Spleen (tissue), 11 donors: ENCODE results near the gene TTN. TPM values are rescaled to one million over a fixed set of nuclear protein-coding genes. Genes with fewer than 3 reads are reported as not detected.
"Not testable (repeated sequence)": the region's sequence is repeated elsewhere in the genome, so short reads cannot be mapped to it uniquely, and the experiment has no call there.

Experiments
- DNase-seq: peaks from one replicate; pipeline ENCODE4 v3.0.0-alpha.2; 2020
- H3K27ac ChIP-seq, 8 donors: fragments of 200-600 bp; sonication (generic) in 7 of 8; 1 replicate in 4 of 8; 2 replicates in 4 of 8; pipeline versions ENCODE4 v1.5.0 to v1.8.0; 2016 to 2021; ENCODE audit warnings: inconsistent platforms in 4 of 8, mild to moderate bottlenecking in 4 of 8, moderate library complexity in 1 of 8
- H3K27me3 ChIP-seq, 7 donors: fragments of 200-600 bp; sonication (generic) in 6 of 7; replicated peaks in 1 of 7; 1 replicate in 4 of 7; 2 replicates in 3 of 7; pipeline versions ENCODE4 v1.5.0 to v1.8.0; 2016 to 2021; ENCODE audit warnings: inconsistent platforms in 3 of 7, mild to moderate bottlenecking in 1 of 7
- H3K36me3 ChIP-seq, 6 donors: fragments of 200-600 bp; sonication (generic) in 5 of 6; 1 replicate in 4 of 6; 2 replicates in 2 of 6; pipeline versions ENCODE4 v1.5.0 to v1.8.0; 2016 to 2021; ENCODE audit warnings: inconsistent platforms in 2 of 6
- H3K4me1 ChIP-seq, 6 donors: fragments of 200-600 bp; sonication (generic) in 5 of 6; 1 replicate in 3 of 6; 2 replicates in 3 of 6; pipeline versions ENCODE4 v1.5.0 to v1.8.0; 2016 to 2021; ENCODE audit warnings: inconsistent platforms in 3 of 6
- H3K4me3 ChIP-seq, 8 donors: fragments of 200-600 bp; sonication (generic) in 7 of 8; 1 replicate in 4 of 8; 2 replicates in 4 of 8; pipeline versions ENCODE4 v1.5.0 to v1.8.0; 2016 to 2021; ENCODE audit warnings: inconsistent platforms in 4 of 8, mild to moderate bottlenecking in 4 of 8, moderate library complexity in 2 of 8
- H3K9me3 ChIP-seq, 8 donors: fragments of 200-600 bp; sonication (generic) in 7 of 8; 1 replicate in 4 of 8; 2 replicates in 4 of 8; pipeline versions ENCODE4 v1.5.0 to v1.8.0; 2016 to 2021; ENCODE audit warnings: inconsistent platforms in 4 of 8
- CTCF ChIP-seq, 11 experiments: fragments of 200-600 bp in 7 of 11; fragments of 450-650 bp in 4 of 11; sonication (generic) in 4 of 11; IDR thresholded peaks in 8 of 11; conservative IDR thresholded peaks in 3 of 11; 1 replicate in 7 of 11; 2 replicates in 4 of 11; pipeline versions ENCODE4 v1.4.0 to v1.8.0; 2016 to 2021; ENCODE audit warnings: antibody characterized with exemption in 11 of 11, inconsistent platforms in 4 of 11, mild to moderate bottlenecking in 1 of 11
- POLR2A ChIP-seq, 3 donors: fragments of 450-650 bp; IDR thresholded peaks; one replicate each; pipeline ENCODE4 v1.5.1; 2017; ENCODE audit warnings: antibody characterized with exemption in 3 of 3, mild to moderate bottlenecking in 1 of 3
- POLR2AphosphoS5 ChIP-seq, 3 donors: sonication (generic); formaldehyde crosslinking; IDR thresholded peaks; one replicate each; pipeline ENCODE4 v1.5.1; 2017; ENCODE audit warnings: antibody characterized with exemption in 3 of 3
- WGBS, 5 donors: extraction: QIAGEN DNeasy Blood & Tissue Kit in 3 of 5; methylation state at CpG; one replicate each; pipeline versions ENCODE4 v1.1.5 to v1.1.7; 2013 to 2018; 5-methylcytosine and 5-hydroxymethylcytosine counted together
- intact Hi-C: fragments of 100-400 bp; cut with DNase I; formaldehyde crosslinking; loops from one replicate; pipeline ENCODE4 v1.15.0; 2023; ENCODE audit warnings: low total_unique reads
- polyA plus RNA-seq, 3 donors: library from polyadenylated mRNA; stranded (reverse); fragments of 200-250 nt; gene quantifications; one replicate each; pipeline ENCODE4 v1.2.1, GENCODE V29; 2013
- total RNA-seq, 7 donors: library from RNA; depleted of rRNA in 3 of 7; stranded (reverse); fragments of >200 nt in 3 of 7; fragmentation: NEBNext Ultra II Directional in 4 of 7; extraction: Animal tissue kit (Norgen Biotek cat#: 25700) in 4 of 7; gene quantifications; one replicate each; pipeline versions ENCODE4 v1.1.0 to v1.2.1, GENCODE V29; 2016 to 2021
- donor health status: healthy with polysubstance abuse.
- donor health status: DM: no; HTN: no; CAD: no; lungs with moderate emphysema.
- donor health status: DM: no; HTN: no; CAD: no.
- donor health status: Bipolar disorder and iron deficiency.
- donor health status: healthy.
- donor health status: DM: no; HTN: no; CAD: no.
- donor health status: DM: yes; HTN: yes; CAD: no.

Gene TTN
- total and polyA plus RNA-seq, 10 donors, result 0.23 to 28.5 (median 19.6) TPM

- DNase-seq, result no peak
- intact Hi-C loops, result no loop called here
- no peaks in the 10 kb centered on the region for H3K4me1 ChIP-seq
- TF ChIP-seq CTCF (IDR thresholded peaks at IDR 0.05 in 8 of 11, conservative IDR thresholded peaks at IDR 0.05 in 3 of 11), result no peak
- no peak for TF ChIP-seq POLR2A (IDR thresholded peaks at IDR 0.05)
- no peak for TF ChIP-seq POLR2AphosphoS5 (IDR thresholded peaks at IDR 0.05)
- H3K4me3 ChIP-seq, result no peak overlapping the region
- H3K27ac ChIP-seq, result no peak overlapping the region
- H3K9me3 ChIP-seq, result no peaks in the 10 kb centered on the region
- no peaks in the 10 kb centered on the region for H3K27me3 ChIP-seq
- no peaks in the 10 kb centered on the region for H3K36me3 ChIP-seq
Measured at GRCh38 chr2:178666458-178666857, 140.8 kb downstream of the TTN start.

- DNase-seq, intact Hi-C loops, H3K27me3 ChIP-seq, H3K27ac ChIP-seq, H3K36me3 ChIP-seq, H3K4me1 ChIP-seq, H3K9me3 ChIP-seq, H3K4me3 ChIP-seq: not testable (repeated sequence)
- 82 to 93% (median 89%) methylated on average over 2 to 3 of the region's 8 CpGs; no CpG with 5 or more reads in 1 of the 5 donors for WGBS, 5 donors
Measured at GRCh38 chr2:178658480-178658879, 148.7 kb downstream of the TTN start.

GRCh38 chr2:178650554-178650953 is 156.7 kb downstream of the TTN start:
- TF ChIP-seq CTCF (IDR thresholded peaks at IDR 0.05 in 8 of 11, conservative IDR thresholded peaks at IDR 0.05 in 3 of 11) (no peak), POLR2AphosphoS5 (IDR thresholded peaks at IDR 0.05) (no peak), POLR2A (IDR thresholded peaks at IDR 0.05) (no peak)
- Histone ChIP-seq H3K36me3 (peaks cover 0 to 33% (median 6%) of the 10 kb centered on the region in 6 donors), H3K27ac (no peak overlapping the region), H3K27me3 (no peaks in the 10 kb centered on the region), H3K4me3 (no peak overlapping the region), H3K4me1 (no peaks in the 10 kb centered on the region), H3K9me3 (no peaks in the 10 kb centered on the region)
- no peak for DNase-seq
- WGBS, 5 donors, result 62 to 77% (median 69%) methylated on average over 5 of the region's 5 CpGs
- intact Hi-C loops, result no loop called here

GRCh38 chr2:178644919-178645318 is 162.3 kb downstream of the TTN start:
- no peaks in the 10 kb centered on the region for H3K9me3 ChIP-seq
- no peak overlapping the region for H3K27ac ChIP-seq
- intact Hi-C loops, result no loop called here
- no peak for DNase-seq
- H3K36me3 ChIP-seq, result peaks cover 0 to 4% (median 4%) of the 10 kb centered on the region in 6 donors
- H3K4me3 ChIP-seq, result no peak overlapping the region
- no peaks in the 10 kb centered on the region for H3K4me1 ChIP-seq
- WGBS, 5 donors, result 87 to 94% (median 89%) methylated on average over 1 of the region's 1 CpG
- no peaks in the 10 kb centered on the region for H3K27me3 ChIP-seq
- no peak for TF ChIP-seq CTCF (IDR thresholded peaks at IDR 0.05 in 8 of 11, conservative IDR thresholded peaks at IDR 0.05 in 3 of 11)
- TF ChIP-seq POLR2AphosphoS5 (IDR thresholded peaks at IDR 0.05), result no peak
- TF ChIP-seq POLR2A (IDR thresholded peaks at IDR 0.05), result no peak

GRCh38 chr2:178641498-178641897 is 165.7 kb downstream of the TTN start:
- 45 to 58% (median 52%) methylated on average over 1 of the region's 1 CpG for WGBS, 5 donors
- no peak overlapping the region for H3K4me3 ChIP-seq

More at GRCh38 chr2:178641498-178641897, 165.7 kb downstream of the TTN start:
- TF ChIP-seq POLR2AphosphoS5 (IDR thresholded peaks at IDR 0.05), result no peak
- no peaks in the 10 kb centered on the region for H3K9me3 ChIP-seq
- no peaks in the 10 kb centered on the region for H3K27me3 ChIP-seq
- H3K27ac ChIP-seq, result no peak overlapping the region
- DNase-seq, result no peak
- intact Hi-C loops, result no loop called here
- H3K4me1 ChIP-seq, result no peaks in the 10 kb centered on the region
- H3K36me3 ChIP-seq, result peaks cover 0 to 4% (median 3%) of the 10 kb centered on the region in 6 donors
